ENCODE data around the gene ANAPC15. TPM values are rescaled to one million over a fixed set of nuclear protein-coding genes. Genes with fewer than 3 reads are reported as not detected.

Gene ANAPC15
- total and polyA plus RNA-seq, 2 of the 13 experiments (the other 11 are each of a cell fraction or from before 2014, with no cell fraction given) = 18.8 to 25.7 TPM

GRCh38 chr11:72080326-72081183 is 31.9 kb downstream of the ANAPC15 start, which contains the start of the genes LRRC51 and NUMA1 (continued):
- no peak for TF ChIP-seq ZNF18 (CRISPR knock-in tag; IDR thresholded peaks at IDR 0.05; ENCODE audit: insufficient replicate concordance)
- no peak for TF ChIP-seq ZNF44 (CRISPR knock-in tag; IDR thresholded peaks at IDR 0.05)
- TF ChIP-seq BRCA1 (CRISPR knock-in tag; IDR thresholded peaks at IDR 0.05) = no peak
- no peak for TF ChIP-seq ZFYVE20 (CRISPR knock-in tag; IDR thresholded peaks at IDR 0.05; ENCODE audit: borderline replicate concordance, low read depth)
- TF ChIP-seq MLLT10 (CRISPR knock-in tag; IDR thresholded peaks at IDR 0.05) = no peak
- TF ChIP-seq HMGA1 (CRISPR knock-in tag; conservative IDR thresholded peaks at IDR 0.05) = no peak
- no peak for TF ChIP-seq AHR (CRISPR knock-in tag; IDR thresholded peaks at IDR 0.05)
- no peak for TF ChIP-seq SETDB1 (CRISPR knock-in tag; IDR thresholded peaks at IDR 0.05; ENCODE audit: borderline replicate concordance)
- no peak for TF ChIP-seq ARID2 (CRISPR knock-in tag; IDR thresholded peaks at IDR 0.05; ENCODE audit: borderline replicate concordance)
- TF ChIP-seq ZNF260 (CRISPR knock-in tag; IDR thresholded peaks at IDR 0.05; ENCODE audit: borderline replicate concordance, low read depth) = no peak
- no peak for TF ChIP-seq SMARCE1 (IDR thresholded peaks at IDR 0.05; ENCODE audit: borderline replicate concordance)
- TF ChIP-seq TCF7 (IDR thresholded peaks at IDR 0.05; ENCODE audit: low read depth) = no peak
- no peak for TF ChIP-seq HDAC6 (IDR thresholded peaks at IDR 0.05; ENCODE audit: low read depth, low read length)
- TF ChIP-seq ZNF777 (CRISPR knock-in tag; IDR thresholded peaks at IDR 0.05) = no peak
- TF ChIP-seq ZNF138 (CRISPR knock-in tag; IDR thresholded peaks at IDR 0.05; ENCODE audit: low read depth) = no peak
- no peak for TF ChIP-seq ESRRA (CRISPR knock-in tag; IDR thresholded peaks at IDR 0.05; ENCODE audit: low read depth)
- TF ChIP-seq ZFP36L2 (CRISPR knock-in tag; IDR thresholded peaks at IDR 0.05) = no peak
- TF ChIP-seq ZNF207 (IDR thresholded peaks at IDR 0.05; ENCODE audit: borderline replicate concordance) = no peak
- TF ChIP-seq MEIS1 (CRISPR knock-in tag; IDR thresholded peaks at IDR 0.05; ENCODE audit: borderline replicate concordance) = peak; percentile 40; the same call in 1 of the 2 replicates
- no peak for TF ChIP-seq SSRP1 (CRISPR knock-in tag; IDR thresholded peaks at IDR 0.05)
- TF ChIP-seq REXO4 (CRISPR knock-in tag; IDR thresholded peaks at IDR 0.05; ENCODE audit: borderline replicate concordance) = no peak
- no peak for TF ChIP-seq ZNF570 (CRISPR knock-in tag; IDR thresholded peaks at IDR 0.05; ENCODE audit: borderline replicate concordance)
- TF ChIP-seq ATM (IDR thresholded peaks at IDR 0.05; ENCODE audit: borderline replicate concordance) = no peak
- TF ChIP-seq NCOR1 (IDR thresholded peaks at IDR 0.05; ENCODE audit: borderline replicate concordance, low read length) = no peak; the same call in 1 of the 2 replicates
- no peak for TF ChIP-seq ZBTB42 (CRISPR knock-in tag; IDR thresholded peaks at IDR 0.05)
- TF ChIP-seq GTF2F1 (IDR thresholded peaks at IDR 0.05; ENCODE audit: low read length) = no peak
- TF ChIP-seq ZNF225 (CRISPR knock-in tag; IDR thresholded peaks at IDR 0.05) = no peak
- TF ChIP-seq, protein P1, sequence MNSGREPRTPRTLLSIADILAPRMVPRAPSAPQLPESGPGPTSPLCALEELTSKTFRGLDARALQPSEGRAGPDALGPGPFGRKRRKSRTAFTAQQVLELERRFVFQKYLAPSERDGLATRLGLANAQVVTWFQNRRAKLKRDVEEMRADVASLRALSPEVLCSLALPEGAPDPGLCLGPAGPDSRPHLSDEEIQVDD (CRISPR knock-in tag; IDR thresholded peaks at IDR 0.05; ENCODE audit: borderline replicate concordance) = no peak
- TF ChIP-seq CAMTA2 (CRISPR knock-in tag; IDR thresholded peaks at IDR 0.05; ENCODE audit: borderline replicate concordance) = no peak
